ENCODE results near the gene TMEM127.

Gene TMEM127

GRCh38 chr2:96241227-96241626, 24.6 kb downstream of the TMEM127 start:
- DNase-seq (ENCODE audit: extremely low read depth, low read depth), result no peak
- H3K4me3 ChIP-seq (replicated peaks; ENCODE audit: low read depth, low read length), result no peak overlapping the region
- TF ChIP-seq CTCF (IDR thresholded peaks at IDR 0.05; ENCODE audit: low read depth, low read length, missing control alignments), result no peak

- H3K4me3 ChIP-seq (replicated peaks; ENCODE audit: low read depth, low read length), result no peak overlapping the region
- TF ChIP-seq CTCF (IDR thresholded peaks at IDR 0.05; ENCODE audit: low read depth, low read length, missing control alignments), result no peak
- no peak for DNase-seq (ENCODE audit: extremely low read depth, low read depth)
Observed at GRCh38 chr2:96240341-96241038, 25.3 kb downstream of the TMEM127 start.

- H3K4me3 ChIP-seq (replicated peaks; ENCODE audit: low read depth, low read length), result no peak overlapping the region
- no peak for TF ChIP-seq CTCF (IDR thresholded peaks at IDR 0.05; ENCODE audit: low read depth, low read length, missing control alignments)
- no peak for DNase-seq (ENCODE audit: extremely low read depth, low read depth)
Observed at GRCh38 chr2:96239745-96240264, 26.0 kb downstream of the TMEM127 start.

- no peak overlapping the region for H3K4me3 ChIP-seq (replicated peaks; ENCODE audit: low read depth, low read length)
- TF ChIP-seq CTCF (IDR thresholded peaks at IDR 0.05; ENCODE audit: low read depth, low read length, missing control alignments), result no peak
Observed at GRCh38 chr2:96239091-96239490, 26.7 kb downstream of the TMEM127 start.

GRCh38 chr2:96238266-96238665, 27.5 kb downstream of the TMEM127 start:
- no peak overlapping the region for H3K4me3 ChIP-seq (replicated peaks; ENCODE audit: low read depth, low read length)
- no peak for DNase-seq (ENCODE audit: extremely low read depth, low read depth)
- TF ChIP-seq CTCF (IDR thresholded peaks at IDR 0.05; ENCODE audit: low read depth, low read length, missing control alignments), result no peak

More at GRCh38 chr2:96239091-96239490, 26.7 kb downstream of the TMEM127 start:
- no peak for DNase-seq (ENCODE audit: extremely low read depth, low read depth)

GRCh38 chr2:96236882-96237281, 28.9 kb downstream of the TMEM127 start:
- no peak for DNase-seq (ENCODE audit: extremely low read depth, low read depth)
- TF ChIP-seq CTCF (IDR thresholded peaks at IDR 0.05; ENCODE audit: low read depth, low read length, missing control alignments), result no peak
- H3K4me3 ChIP-seq (replicated peaks; ENCODE audit: low read depth, low read length), result no peak overlapping the region

Data from HFF-Myc (cell line).